ENCODE data around the gene PROZ.

Gene PROZ

DNA sequence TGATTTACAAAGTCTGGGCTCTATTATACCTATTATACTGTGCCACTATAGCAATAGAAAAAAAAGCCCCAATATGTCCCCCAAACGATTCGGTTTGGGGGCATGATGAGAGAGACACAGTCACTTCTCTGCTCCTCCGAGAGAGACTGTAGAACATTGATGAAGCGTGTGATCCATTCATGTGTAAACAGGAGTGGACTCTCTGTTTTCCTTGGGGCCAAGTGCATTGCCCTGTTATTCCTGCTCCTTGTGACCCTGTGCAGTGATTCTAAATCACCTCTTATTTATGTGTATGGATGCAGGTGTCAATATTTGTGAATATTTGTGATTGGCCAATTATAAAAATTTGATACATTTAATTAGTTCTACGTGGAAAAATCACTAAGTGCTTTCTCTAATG, 18.9 kb upstream of the PROZ start:
- no peak for DNase-seq (ENCODE audit: low read depth)
- TF ChIP-seq, protein P1, sequence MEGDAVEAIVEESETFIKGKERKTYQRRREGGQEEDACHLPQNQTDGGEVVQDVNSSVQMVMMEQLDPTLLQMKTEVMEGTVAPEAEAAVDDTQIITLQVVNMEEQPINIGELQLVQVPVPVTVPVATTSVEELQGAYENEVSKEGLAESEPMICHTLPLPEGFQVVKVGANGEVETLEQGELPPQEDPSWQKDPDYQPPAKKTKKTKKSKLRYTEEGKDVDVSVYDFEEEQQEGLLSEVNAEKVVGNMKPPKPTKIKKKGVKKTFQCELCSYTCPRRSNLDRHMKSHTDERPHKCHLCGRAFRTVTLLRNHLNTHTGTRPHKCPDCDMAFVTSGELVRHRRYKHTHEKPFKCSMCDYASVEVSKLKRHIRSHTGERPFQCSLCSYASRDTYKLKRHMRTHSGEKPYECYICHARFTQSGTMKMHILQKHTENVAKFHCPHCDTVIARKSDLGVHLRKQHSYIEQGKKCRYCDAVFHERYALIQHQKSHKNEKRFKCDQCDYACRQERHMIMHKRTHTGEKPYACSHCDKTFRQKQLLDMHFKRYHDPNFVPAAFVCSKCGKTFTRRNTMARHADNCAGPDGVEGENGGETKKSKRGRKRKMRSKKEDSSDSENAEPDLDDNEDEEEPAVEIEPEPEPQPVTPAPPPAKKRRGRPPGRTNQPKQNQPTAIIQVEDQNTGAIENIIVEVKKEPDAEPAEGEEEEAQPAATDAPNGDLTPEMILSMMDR (conservative IDR thresholded peaks at IDR 0.05; ENCODE audit: low read depth, low read length) = no peak
- H3K4me3 ChIP-seq (ENCODE audit: low read depth, low read length) = no peak overlapping the region

DNA sequence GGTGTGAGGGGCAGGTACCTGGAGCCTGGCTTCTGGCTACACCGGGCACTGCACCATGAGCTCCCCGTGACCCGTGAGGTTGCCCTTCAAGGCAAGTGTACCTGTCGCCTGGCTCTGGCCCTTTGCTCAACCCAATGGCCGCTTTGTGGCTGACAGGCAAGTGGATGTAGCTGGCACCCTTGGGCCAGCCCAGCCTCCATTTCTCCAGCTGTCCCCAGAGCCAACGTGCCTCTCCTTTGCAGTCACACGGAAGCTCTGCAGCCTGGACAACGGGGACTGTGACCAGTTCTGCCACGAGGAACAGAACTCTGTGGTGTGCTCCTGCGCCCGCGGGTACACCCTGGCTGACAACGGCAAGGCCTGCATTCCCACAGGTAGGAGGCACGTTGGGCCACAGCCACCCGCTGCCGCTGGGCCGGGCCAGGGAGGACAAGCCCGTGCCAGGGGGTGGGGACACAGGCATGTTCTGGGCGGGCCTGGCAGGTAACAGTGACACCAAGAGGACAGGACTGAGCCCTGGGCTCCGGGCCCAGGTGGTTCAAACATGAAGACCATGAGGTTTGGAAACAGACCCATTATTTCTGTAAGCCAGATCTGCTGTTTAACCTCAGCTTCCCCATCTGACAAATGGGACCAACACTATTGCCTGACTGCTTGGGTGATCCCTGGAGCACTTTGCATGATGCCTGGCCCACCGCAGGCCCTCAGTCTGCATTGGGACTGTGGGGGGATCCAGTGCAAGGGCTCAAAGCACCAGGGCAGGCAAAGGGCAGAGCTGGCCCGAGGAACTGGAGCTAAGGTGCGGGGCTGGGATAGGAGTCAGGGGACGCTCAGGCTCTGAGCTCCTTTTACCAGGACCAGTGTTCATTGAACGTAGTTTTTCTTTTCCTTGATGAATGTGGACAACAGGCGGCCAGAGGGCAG, 17.5 kb upstream of the PROZ start:
- TF ChIP-seq, protein P1 (conservative IDR thresholded peaks at IDR 0.05; ENCODE audit: low read depth, low read length) = no peak
- no peak overlapping the region for H3K4me3 ChIP-seq (ENCODE audit: low read depth, low read length)
- DNase-seq (ENCODE audit: low read depth) = no peak

DNA sequence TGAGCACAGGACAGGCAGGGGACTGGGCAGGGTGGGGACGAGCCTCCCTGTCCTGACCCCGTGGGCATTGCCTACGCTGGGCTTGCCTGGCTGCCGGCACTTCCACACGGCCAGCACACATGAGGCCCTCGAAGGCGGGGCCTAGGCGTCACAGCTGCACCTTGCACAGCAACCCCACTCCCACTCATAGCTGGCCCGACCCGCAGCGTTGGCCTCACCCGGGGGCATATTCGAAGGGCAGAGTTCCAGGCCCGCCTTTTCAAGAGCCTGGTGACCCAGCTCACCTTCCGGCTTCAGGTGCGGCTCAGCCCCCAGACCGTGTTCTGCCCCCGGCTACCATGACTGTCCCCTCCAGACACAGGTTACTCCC, 16.9 kb upstream of the PROZ start:
- H3K4me3 ChIP-seq (ENCODE audit: low read depth, low read length) = no peak overlapping the region
- TF ChIP-seq, protein P1 (conservative IDR thresholded peaks at IDR 0.05; ENCODE audit: low read depth, low read length) = no peak
- DNase-seq (ENCODE audit: low read depth) = no peak

DNA sequence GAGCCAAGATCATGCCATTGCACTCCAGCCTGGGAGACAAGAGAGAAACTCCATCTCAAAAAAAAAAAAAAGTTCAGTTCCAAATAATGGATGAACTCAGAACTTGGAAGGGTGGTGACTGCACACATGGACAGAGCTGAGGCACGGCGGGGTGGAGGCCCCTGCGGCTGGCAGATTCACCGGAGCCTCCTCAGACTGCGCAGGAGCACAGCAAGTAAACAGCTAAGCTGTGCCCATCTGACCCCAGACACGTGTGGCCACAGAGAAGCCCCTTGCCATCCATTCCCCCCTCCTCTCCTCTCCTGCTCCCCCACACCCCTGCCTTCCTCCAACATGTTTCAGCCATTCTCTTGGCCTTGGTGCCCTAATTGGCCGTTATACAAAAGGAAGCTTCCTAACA, 15.6 kb upstream of the PROZ start:
- H3K4me3 ChIP-seq (ENCODE audit: low read depth, low read length) = no peak overlapping the region
- TF ChIP-seq, protein P1 (conservative IDR thresholded peaks at IDR 0.05; ENCODE audit: low read depth, low read length) = no peak
- no peak for DNase-seq (ENCODE audit: low read depth)

DNA sequence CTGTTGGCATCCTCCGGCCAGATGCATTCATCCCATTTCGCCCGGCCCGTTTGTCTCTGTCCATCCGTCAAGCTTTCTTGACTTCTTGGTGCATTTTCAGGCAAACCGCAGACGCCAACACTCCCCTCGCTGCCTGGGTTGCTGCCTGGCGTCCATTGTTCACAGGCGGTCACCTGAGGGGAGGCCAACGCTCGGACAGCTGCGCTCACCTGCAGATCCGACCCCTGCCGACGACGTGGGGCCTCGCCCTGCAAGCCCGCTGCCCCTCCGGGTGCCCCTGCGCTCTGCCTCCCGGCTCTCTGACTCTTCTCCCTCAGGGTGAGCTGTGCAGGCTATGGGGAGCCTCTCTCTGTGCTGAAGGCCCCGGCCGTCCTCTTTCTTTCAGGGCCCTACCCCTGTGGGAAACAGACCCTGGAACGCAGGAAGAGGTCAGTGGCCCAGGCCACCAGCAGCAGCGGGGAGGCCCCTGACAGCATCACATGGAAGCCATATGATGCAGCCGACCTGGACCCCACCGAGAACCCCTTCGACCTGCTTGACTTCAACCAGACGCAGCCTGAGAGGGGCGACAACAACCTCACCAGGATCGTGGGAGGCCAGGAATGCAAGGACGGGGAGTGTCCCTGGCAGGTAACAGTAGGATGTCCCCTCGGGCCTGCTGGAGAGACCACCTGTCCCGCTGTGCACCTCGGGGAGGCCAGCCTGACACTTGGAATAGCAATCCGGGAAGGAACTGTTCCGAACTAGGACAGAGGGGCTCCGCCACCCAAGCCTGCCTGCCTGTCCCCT, 14.8 kb upstream of the PROZ start:
- no peak for DNase-seq (ENCODE audit: low read depth)
- TF ChIP-seq, protein P1 (conservative IDR thresholded peaks at IDR 0.05; ENCODE audit: low read depth, low read length) = no peak
- H3K4me3 ChIP-seq (ENCODE audit: low read depth, low read length) = no peak overlapping the region

DNA sequence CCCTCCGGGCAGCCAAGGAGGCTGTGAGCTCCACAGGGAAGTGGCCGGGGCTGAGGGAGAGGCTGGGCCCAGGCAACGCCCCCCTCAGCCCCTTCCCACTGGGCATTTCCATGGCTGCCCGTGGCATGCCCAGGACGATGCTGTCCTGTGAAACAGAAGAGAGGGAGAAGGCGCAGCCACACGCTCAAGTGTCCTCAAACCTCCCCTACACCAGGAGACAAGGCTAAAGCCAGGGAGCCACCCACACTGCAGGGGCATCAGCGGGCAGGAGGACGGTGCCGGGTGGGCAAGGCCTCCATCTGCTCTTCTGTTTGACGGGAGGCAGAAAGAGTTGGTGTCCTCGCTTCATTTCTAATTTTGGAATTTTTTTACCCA, 14.2 kb upstream of the PROZ start:
- TF ChIP-seq, protein P1 (conservative IDR thresholded peaks at IDR 0.05; ENCODE audit: low read depth, low read length) = no peak
- no peak overlapping the region for H3K4me3 ChIP-seq (ENCODE audit: low read depth, low read length)
- no peak for DNase-seq (ENCODE audit: low read depth)
